Esophagus squamous epithelium (tissue), 4 donors: ENCODE measurements around the gene CNTN4.

Experiments
- CTCF ChIP-seq, 6 experiments: fragments of 450-650 bp in 4 of 6; fragments of 200-600 bp in 2 of 6; sonication (generic) in 2 of 6; IDR thresholded peaks; one replicate each; pipeline ENCODE4 v1.5.1; 2016 to 2019; ENCODE audit warnings: antibody characterized with exemption in 6 of 6, mild to moderate bottlenecking in 4 of 6, moderate library complexity in 4 of 6
- POLR2A ChIP-seq, 4 donors: fragments of 450-650 bp; IDR thresholded peaks; one replicate each; pipeline ENCODE4 v1.6.1; 2017; ENCODE audit warnings: antibody characterized with exemption in 4 of 4, mild to moderate bottlenecking in 4 of 4, moderate library complexity in 3 of 4

GRCh38 chr3:2262204-2262603 is 163.5 kb downstream of the CNTN4 start:
- TF ChIP-seq CTCF (IDR thresholded peaks at IDR 0.05) (no peak), POLR2A (IDR thresholded peaks at IDR 0.05) (no peak)
